ENCODE results near the gene ATP1A4. TPM values are rescaled to one million over a fixed set of nuclear protein-coding genes. Genes with fewer than 3 reads are reported as not detected.

ATP1A4 gene
- total and polyA plus RNA-seq, 12 donors = 0.17 to 0.96 (median 0.46) TPM; not detected in 9

DNA sequence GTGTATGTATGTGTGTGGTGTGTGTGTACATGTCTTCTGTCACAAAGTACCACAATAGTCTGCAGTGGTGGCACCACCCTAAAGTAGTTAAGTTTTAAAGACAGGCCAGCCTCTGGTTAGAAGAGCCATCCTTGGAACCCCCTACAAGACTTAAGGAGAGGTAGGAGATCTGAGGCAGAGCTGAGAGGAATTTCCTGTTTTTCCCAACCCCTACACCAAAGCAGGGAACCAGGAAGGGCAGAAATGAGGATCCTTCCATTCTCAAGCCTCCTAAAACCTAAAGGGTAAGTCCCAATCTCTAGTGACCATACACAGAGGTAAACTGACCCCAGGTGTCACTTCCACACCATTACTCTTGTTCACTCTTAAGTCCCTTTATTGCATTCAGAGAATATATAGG lies 64.9 kb downstream of the ATP1A4 start:
- Histone ChIP-seq H3K9me3 (replicated peaks in 1 of 3) (no peaks in the 10 kb centered on the region), H3K4me1 (replicated peaks in 1 of 2) (peaks cover 0 to 13% of the 10 kb centered on the region in 2 donors), H3K4me3 (no peak overlapping the region), H3K36me3 (replicated peaks in 1 of 2) (peaks cover 0 to 95% of the 10 kb centered on the region in 2 donors), H3K27me3 (no peaks in the 10 kb centered on the region), H3K27ac (no peak overlapping the region)
- intact Hi-C loops (cut with DNase I) = no loop called here
- DNase-seq = no peak
- TF ChIP-seq, protein P1, sequence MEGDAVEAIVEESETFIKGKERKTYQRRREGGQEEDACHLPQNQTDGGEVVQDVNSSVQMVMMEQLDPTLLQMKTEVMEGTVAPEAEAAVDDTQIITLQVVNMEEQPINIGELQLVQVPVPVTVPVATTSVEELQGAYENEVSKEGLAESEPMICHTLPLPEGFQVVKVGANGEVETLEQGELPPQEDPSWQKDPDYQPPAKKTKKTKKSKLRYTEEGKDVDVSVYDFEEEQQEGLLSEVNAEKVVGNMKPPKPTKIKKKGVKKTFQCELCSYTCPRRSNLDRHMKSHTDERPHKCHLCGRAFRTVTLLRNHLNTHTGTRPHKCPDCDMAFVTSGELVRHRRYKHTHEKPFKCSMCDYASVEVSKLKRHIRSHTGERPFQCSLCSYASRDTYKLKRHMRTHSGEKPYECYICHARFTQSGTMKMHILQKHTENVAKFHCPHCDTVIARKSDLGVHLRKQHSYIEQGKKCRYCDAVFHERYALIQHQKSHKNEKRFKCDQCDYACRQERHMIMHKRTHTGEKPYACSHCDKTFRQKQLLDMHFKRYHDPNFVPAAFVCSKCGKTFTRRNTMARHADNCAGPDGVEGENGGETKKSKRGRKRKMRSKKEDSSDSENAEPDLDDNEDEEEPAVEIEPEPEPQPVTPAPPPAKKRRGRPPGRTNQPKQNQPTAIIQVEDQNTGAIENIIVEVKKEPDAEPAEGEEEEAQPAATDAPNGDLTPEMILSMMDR (IDR thresholded peaks at IDR 0.05) = no peak
- TF ChIP-seq POLR2A (IDR thresholded peaks at IDR 0.05) = no peak

DNA sequence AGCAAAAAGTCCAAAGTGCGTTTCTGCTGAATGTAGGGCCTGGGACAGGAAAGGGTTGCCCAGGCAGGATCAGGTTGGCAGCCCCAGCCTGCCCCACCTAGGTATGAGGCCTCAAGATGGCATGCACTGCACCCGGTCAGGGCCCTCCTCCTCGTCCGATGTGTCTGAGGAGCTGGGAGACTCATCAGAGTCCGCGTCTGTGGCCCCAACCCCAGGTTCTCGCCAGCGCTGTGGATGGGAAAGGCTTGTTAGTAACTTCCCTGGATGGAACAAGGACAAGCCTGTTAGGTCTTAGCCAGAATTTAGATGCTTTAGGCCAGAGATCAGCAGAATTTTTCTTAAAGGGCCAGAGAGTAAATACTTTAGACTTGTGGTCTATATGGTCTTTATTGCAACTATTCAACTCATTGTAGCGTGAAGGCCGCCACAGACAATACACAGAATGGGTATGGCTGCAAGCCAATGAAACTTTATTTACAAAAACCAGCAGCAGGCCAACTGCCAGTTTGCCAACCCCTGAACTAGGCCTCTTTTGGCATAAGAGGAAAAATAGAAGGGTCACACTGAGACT lies 66.2 kb downstream of the ATP1A4 start:
- intact Hi-C loops (cut with DNase I) = loop anchor here in 1 of 2 donors (2.0 kb wide), 1 partner anchor 23 kb away; no protein-coding TSS in a partner anchor
- DNase-seq = no peak
- TF ChIP-seq, protein P1 (IDR thresholded peaks at IDR 0.05) = no peak
- TF ChIP-seq POLR2A (IDR thresholded peaks at IDR 0.05) = no peak
- peaks cover 0 to 13% of the 10 kb centered on the region in 2 donors for H3K4me1 ChIP-seq (replicated peaks in 1 of 2)
- peak overlapping the region in 2 of 5 donors; percentile 18 to 23 for H3K27ac ChIP-seq
- no peaks in the 10 kb centered on the region for H3K9me3 ChIP-seq (replicated peaks in 1 of 3)
- H3K27me3 ChIP-seq = no peaks in the 10 kb centered on the region
- H3K36me3 ChIP-seq (replicated peaks in 1 of 2) = peaks cover 0 to 95% of the 10 kb centered on the region in 2 donors
- no peak overlapping the region for H3K4me3 ChIP-seq
- 55 to 78% (median 70%) methylated on average over 3 to 10 of the region's 10 CpGs for WGBS, 4 donors

DNA sequence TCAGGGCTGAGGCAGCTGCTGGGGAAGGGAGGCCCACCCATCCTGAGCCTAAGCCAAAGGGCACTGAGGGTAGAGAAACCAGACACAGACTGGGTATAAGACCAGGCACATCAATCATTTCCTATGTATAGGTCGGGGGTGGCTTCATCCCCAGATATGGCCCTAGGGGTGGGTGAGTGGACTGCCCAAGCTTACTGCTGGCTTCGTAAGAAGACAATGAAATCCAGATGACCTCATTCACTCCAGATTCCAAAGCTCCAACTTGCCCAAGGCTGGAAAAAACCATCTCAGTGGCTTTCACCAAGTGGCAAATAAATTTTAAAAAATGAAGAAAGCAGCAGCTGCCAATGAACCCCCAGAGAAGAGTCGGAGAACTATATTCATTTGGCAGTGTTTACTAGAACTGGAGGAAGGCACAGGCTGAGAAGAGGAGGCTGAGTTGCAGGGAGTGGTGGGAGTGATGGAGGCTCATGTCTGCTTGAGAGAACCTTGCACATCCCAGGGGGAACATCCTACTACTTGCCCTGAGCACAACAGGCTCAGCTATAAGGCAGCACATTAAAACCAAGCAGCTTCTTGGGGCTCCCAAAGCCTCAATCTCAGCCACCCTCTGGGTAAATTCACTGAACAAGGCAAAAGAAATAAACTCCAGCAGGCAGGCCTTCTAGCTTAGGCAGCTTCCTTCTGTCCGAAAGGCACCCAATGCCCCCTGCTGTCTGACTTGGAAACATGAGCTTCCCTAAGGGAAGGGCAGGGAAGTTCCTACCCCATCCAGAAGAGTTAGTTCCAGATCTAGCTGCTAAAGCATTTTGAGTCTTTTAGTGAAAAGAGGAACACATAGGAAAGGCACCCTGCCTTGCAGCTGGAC lies 67.9 kb downstream of the ATP1A4 start:
- no peaks in the 10 kb centered on the region for H3K9me3 ChIP-seq (replicated peaks in 1 of 3)
- peak; percentile 56 to 80 (median 67) for DNase-seq
- no peaks in the 10 kb centered on the region for H3K27me3 ChIP-seq
- WGBS, 4 donors = 37 to 49% (median 45%) methylated on average over 4 of the region's 4 CpGs
- peak overlapping the region in 3 of 5 donors; percentile 41 to 70 (median 61) for H3K27ac ChIP-seq
- TF ChIP-seq POLR2A (IDR thresholded peaks at IDR 0.05) = no peak
- TF ChIP-seq, protein P1 (IDR thresholded peaks at IDR 0.05) = peak; percentile 16 to 74 (median 60)
- H3K4me3 ChIP-seq = no peak overlapping the region
- H3K4me1 ChIP-seq (replicated peaks in 1 of 2) = peaks cover 0 to 13% of the 10 kb centered on the region in 2 donors
- H3K36me3 ChIP-seq (replicated peaks in 1 of 2) = peaks cover 0 to 95% of the 10 kb centered on the region in 2 donors
- intact Hi-C loops (cut with DNase I) = loop anchor here in 1 of 2 donors (2.0 kb wide), 1 partner anchor 24 kb away; no protein-coding TSS in a partner anchor

DNA sequence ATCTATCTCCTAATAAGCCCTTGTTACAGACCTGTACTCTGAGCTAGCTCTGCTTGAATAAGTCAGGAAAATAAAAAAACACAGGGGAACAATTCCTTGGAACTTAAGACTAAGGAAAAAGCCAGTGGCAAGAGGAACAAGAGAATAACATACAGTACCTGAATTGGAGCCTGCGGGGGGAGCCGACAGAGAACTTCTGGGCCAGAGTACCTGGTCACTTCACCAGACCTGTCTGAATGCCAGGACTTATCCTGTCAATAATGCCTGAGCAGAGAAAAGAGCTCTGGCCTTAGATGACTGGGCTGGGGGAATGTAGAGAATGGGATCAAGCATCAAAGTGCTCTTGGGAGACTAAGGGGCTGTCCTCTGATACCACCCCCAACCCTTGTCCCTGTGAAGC lies 68.9 kb downstream of the ATP1A4 start:
- peaks cover 0 to 13% of the 10 kb centered on the region in 2 donors for H3K4me1 ChIP-seq (replicated peaks in 1 of 2)
- DNase-seq = no peak
- H3K9me3 ChIP-seq (replicated peaks in 1 of 3) = no peaks in the 10 kb centered on the region
- intact Hi-C loops (cut with DNase I) = no loop called here
- TF ChIP-seq, protein P1 (IDR thresholded peaks at IDR 0.05) = no peak
- no peak for TF ChIP-seq POLR2A (IDR thresholded peaks at IDR 0.05)
- peaks cover 0 to 95% of the 10 kb centered on the region in 2 donors for H3K36me3 ChIP-seq (replicated peaks in 1 of 2)
- H3K27ac ChIP-seq = peak overlapping the region in 1 of 5 donors; percentile 61
- no peak overlapping the region for H3K4me3 ChIP-seq
- no peaks in the 10 kb centered on the region for H3K27me3 ChIP-seq
- WGBS, 4 donors = 80 to 88% (median 84%) methylated on average over 2 of the region's 2 CpGs
